A172 (cell line): ENCODE results near the gene KLHL29. TPM values are rescaled to one million over a fixed set of nuclear protein-coding genes. Genes with fewer than 3 reads are reported as not detected.

Experiments
- DNase-seq: peaks from one replicate; pipeline ENCODE4 v3.0.0-alpha.2; 2015; ENCODE audit warnings: low spot score
- total RNA-seq: library from RNA; depleted of rRNA; stranded (reverse); fragments of >200 nt; shearing (Covaris generic); gene quantifications from 2 replicates; pipeline ENCODE4 v1.2.3, GENCODE V29; 2014

KLHL29 gene
- total RNA-seq, 1 experiment from 2014 or later = 0.76 TPM

- no peak for DNase-seq
Observed at GRCh38 chr2:23394700-23395099, 9.7 kb downstream of the KLHL29 start.

GRCh38 chr2:23397478-23397877 lies 12.5 kb downstream of the KLHL29 start:
- no peak for DNase-seq

DNA sequence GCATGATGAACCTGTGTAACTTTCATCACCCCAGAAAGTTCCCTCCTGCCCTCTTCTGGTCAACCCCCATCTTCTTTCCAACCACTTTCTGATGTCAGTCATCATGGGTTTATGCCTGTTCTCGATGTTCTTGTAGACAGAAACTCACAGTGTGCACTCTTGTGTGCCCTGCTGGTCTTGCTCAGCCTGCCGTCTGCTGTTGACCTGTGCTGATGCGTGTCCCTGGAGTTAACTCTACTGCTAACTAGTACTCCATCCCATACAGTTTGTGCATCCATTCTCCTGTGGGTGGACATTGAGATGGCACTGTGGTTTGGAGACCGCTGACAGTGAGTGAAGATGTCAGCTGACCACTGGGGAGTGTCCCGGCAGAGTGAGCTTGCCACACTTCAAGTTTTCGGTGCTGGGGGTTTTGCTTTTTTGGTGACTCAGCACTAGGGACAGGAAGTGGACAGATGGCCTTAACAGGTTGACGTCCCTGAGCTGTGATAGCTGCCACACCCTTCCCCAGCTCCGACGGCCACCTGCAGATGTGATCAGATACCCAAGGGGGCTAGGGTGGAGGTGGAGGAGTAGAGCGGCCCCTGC lies 14.8 kb downstream of the KLHL29 start:
- DNase-seq = no peak

GRCh38 chr2:23400703-23401102 lies 15.7 kb downstream of the KLHL29 start:
- DNase-seq = no peak

GRCh38 chr2:23401427-23402204 lies 16.6 kb downstream of the KLHL29 start:
- DNase-seq = no peak

DNA sequence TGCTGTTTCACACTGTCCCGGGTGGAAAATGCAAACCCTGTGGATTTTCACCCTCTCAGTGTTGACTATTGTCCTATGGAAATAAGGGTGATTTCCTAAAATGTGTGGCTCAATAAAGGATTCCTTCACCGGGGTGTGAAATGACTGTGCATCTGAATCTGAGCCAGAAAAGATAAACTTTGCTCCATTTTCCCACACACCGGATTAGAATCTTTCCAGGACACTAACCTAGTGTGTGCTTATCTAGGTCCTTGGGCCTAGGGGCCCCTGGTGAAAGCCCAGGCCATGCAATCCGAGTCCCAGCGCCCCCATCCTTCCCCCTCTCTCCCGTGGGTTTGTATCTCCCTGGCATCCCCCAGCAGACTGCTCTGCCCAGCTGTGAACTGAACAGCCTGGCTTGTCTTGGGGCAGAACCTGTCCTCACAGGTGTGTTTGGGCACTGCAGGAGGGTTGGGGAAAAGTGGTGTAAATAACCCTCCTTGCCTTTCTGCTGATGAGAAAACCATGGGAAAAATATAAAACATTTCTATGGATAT lies 17.3 kb downstream of the KLHL29 start:
- no peak for DNase-seq

DNA sequence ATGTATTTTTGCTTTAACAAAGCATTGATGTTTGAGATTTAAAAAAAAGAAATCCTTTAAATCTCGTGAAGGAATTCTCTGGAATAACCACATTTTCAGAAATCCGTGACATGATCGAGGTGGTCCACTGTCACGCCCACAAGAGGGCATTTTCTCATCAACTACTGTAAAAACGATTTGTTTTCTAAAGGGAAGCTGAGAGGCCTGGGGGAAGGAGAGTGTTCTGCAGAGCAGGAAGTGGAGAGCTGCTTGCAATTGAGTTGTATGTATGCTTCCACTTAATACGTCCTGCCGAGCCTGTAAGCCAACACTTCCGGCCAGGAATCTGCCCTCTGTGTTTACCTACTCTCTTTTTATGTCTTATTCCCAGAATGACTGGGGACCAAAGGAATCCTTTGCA lies 19.4 kb downstream of the KLHL29 start:
- DNase-seq = peak; percentile 79

GRCh38 chr2:23409248-23409647 lies 24.3 kb downstream of the KLHL29 start:
- no peak for DNase-seq

GRCh38 chr2:23410596-23410995 lies 25.6 kb downstream of the KLHL29 start:
- no peak for DNase-seq

GRCh38 chr2:23411752-23412431 lies 26.9 kb downstream of the KLHL29 start:
- no peak for DNase-seq

GRCh38 chr2:23412556-23413155 lies 27.7 kb downstream of the KLHL29 start:
- peak; percentile 62 for DNase-seq

GRCh38 chr2:23413641-23414040 lies 28.7 kb downstream of the KLHL29 start:
- no peak for DNase-seq

- no peak for DNase-seq
Observed at GRCh38 chr2:23414106-23414505, 29.1 kb downstream of the KLHL29 start.

GRCh38 chr2:23414871-23415270 lies 29.9 kb downstream of the KLHL29 start:
- DNase-seq = no peak

GRCh38 chr2:23417310-23417709 lies 32.3 kb downstream of the KLHL29 start:
- no peak for DNase-seq

DNA sequence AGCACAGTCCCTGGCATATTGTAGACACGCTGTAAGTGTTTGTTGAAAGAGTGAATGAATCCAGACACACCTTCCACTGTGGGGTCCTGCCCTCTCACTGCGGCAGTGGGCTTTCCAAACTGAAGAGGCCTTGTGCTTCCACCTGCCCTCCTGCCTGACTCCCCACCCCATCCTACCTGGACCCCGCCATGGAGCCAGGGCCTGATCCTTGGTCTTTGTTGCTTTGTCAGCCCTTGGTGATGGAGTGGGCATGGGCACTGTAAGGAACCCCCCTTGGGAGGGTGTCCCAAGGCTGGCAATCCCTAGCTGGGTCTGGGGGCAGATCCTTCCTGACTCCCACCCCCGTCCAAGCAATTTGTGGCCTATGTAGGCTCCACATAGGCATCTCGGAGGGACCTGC lies 33.1 kb downstream of the KLHL29 start:
- DNase-seq = no peak

GRCh38 chr2:23418461-23418911 lies 33.5 kb downstream of the KLHL29 start:
- no peak for DNase-seq

DNA sequence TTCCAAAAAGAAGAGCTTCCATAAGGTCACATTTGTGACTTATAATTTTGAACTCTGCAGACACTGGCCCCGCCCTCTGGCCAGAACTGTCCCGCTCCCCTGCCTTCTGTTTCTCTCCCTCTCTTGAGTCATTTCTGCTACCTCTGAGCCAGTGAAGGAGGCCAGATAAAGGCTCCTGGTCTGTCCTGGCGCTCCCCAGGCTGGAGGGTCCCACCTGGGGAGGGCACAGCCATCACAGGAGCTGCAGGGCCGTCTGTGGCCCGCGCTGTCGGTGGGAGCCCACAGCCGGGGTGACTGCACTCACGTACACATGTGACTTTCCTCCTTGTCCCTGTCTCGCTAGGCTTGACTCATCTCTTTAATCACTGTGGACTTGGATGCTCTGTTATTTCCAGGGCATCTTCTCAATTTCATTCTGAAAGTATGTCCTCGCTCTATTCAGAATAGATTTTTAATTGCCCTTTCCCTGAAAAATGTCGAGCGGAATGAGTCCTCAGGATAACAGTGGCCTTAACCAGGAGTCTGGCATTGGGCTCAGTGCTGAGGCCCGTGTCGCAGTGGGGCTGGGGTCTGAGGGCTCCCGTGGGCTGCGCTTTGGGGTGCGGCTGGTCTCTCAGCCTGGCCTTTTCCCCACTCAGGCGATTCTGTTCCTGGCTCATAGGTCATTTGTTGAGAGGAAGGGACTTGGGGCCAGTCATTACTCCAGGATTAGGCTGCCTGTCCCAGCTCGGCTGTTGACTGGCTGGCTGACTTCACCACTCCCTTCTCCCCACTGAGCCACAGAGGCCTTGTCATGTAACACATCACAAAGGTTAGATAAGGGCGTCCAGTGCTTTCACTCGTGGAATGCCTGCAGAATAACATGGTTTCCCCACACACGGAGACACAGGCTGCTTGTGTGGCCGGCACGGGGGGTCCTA lies 34.5 kb downstream of the KLHL29 start:
- DNase-seq = no peak

- DNase-seq = no peak
Observed at GRCh38 chr2:23420091-23420839, 35.3 kb downstream of the KLHL29 start.

DNA sequence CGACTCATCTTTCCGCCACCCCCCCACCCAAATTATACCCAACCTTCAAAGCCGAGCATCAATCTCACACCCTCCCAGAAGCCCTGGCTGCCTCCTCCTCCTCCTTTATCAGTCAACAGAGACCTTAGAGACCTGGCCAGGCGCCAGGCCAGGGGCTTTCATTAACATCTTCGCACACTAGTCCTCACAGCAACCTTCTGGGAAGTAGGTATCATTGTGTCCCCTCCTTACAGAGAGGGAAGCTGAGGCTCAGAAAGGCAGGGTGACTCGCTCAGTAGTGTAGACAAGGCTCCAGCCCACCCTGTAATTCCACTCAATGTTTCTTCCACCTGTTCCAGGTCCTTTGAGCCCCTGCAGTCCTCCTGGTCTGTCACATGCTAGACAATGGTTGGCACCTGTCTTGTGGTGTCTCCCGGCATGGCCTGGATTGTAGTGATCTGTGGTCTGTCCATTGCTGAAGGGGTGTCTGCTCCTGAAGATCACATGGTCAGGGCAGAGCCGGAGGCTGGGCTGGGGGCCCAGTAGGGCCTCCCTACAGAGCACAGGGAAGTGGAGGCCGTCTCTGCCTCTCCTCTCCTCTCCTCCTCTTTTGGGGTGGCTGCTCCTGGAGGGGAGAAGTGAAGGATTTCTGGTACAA lies 36.0 kb downstream of the KLHL29 start:
- no peak for DNase-seq
